Right cardiac atrium (tissue), 5 donors: ENCODE data around the gene MEF2C. TPM values are rescaled to one million over a fixed set of nuclear protein-coding genes. Genes with fewer than 3 reads are reported as not detected.
"Not testable (repeated sequence)": the region's sequence is repeated elsewhere in the genome, so short reads cannot be mapped to it uniquely, and the experiment has no call there.

Experiments used
- ATAC-seq, 2 donors: fragments of 200-7000 bp; cut with Tn5 transposase; one replicate each; pipeline versions ENCODE4 v1.8.0 to v1.9.1; 2020; ENCODE audit warnings: moderate library complexity in 2 of 2, mild to moderate bottlenecking in 1 of 2
- DNase-seq, 3 donors: peaks; one replicate each; pipeline ENCODE4 v3.0.0-alpha.2; 2020
- H3K27ac ChIP-seq: one replicate; pipeline ENCODE4 v1.5.1; 2013; ENCODE audit warnings: mild to moderate bottlenecking, low read length, control low read depth, moderate library complexity
- H3K27me3 ChIP-seq: one replicate; pipeline ENCODE4 v1.6.1; 2013; ENCODE audit not compliant: control insufficient read depth, insufficient read depth
- H3K4me1 ChIP-seq: one replicate; pipeline ENCODE4 v1.6.1; 2013; ENCODE audit warnings: low read length; ENCODE audit not compliant: control insufficient read depth, insufficient read depth
- H3K4me3 ChIP-seq: one replicate; pipeline ENCODE4 v1.5.1; 2013; ENCODE audit warnings: low read length, control low read depth
- H3K9me3 ChIP-seq: one replicate; pipeline ENCODE4 v1.6.1; 2013; ENCODE audit warnings: low read length; ENCODE audit not compliant: control insufficient read depth
- WGBS: extraction: QIAGEN DNeasy Blood & Tissue Kit; methylation state at CpG from one replicate; pipeline ENCODE4 v1.1.7; 2013; 5-methylcytosine and 5-hydroxymethylcytosine counted together
- intact Hi-C, 4 donors: fragments of 100-400 bp; cut with DNase I; formaldehyde crosslinking; loops; one replicate each; pipeline versions ENCODE4 v1.11.0 to v1.14.0; 2022 to 2023
- polyA plus RNA-seq: library from polyadenylated mRNA; stranded (reverse); fragments of 200-250 nt; gene quantifications from one replicate; pipeline ENCODE4 v1.2.3, GENCODE V29; 2013
- total RNA-seq, 4 donors: library from RNA; stranded (reverse); fragmentation: NEBNext Ultra II Directional; extraction: Animal tissue kit (Norgen Biotek cat#: 25700); gene quantifications; one replicate each; pipeline ENCODE4 v1.2.1, GENCODE V29; 2021
- donor health status: healthy with polysubstance abuse.
- donor health status: DM: no; HTN: yes; CAD: no.
- donor health status: DM: no; HTN: no; CAD: no.
- donor health status: DM: no; HTN: yes; CAD: no; lungs with severe emphysema.
- donor health status: DM: yes; HTN: yes; CAD: no.

The MEF2C gene
- total and polyA plus RNA-seq, 5 donors: 14.5 to 78.4 (median 64.5) TPM

DNA sequence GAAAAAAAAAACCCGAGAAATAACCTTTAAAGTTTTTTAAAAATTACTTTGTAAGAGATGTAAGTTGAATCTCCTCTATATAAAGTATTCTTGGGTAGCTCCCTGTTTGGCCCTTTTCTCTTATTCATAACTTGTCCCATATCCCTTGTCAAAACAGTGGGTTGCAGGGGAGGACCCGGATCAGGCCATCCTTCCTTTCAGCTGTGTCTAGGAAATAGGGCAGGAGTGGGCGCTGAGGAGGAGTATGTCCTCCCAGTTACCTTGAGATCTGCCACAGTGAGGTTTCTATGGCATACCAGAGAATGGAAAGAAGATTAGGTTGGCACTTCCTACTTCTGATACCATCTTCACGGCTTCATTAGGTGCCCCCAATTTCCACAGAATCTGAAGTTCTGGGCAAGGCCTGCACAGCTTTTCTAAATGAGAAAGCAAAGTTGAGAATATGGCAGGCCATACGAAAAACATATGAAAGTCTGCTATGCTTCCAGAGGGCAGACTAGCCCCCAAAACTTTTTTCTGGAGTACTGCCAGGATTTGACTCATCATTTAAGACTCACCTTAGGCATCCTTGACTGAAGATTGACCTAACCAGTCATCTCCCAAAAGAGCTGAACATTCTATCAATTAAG lies 20.3 kb downstream of the MEF2C start:
- intact Hi-C loops: no loop called here
- no peak overlapping the region for H3K27ac ChIP-seq
- H3K9me3 ChIP-seq: no peaks in the 10 kb centered on the region
- DNase-seq (no peak), ATAC-seq (no peak)
- 90% methylated on average over 5 of the region's 5 CpGs for WGBS
- H3K27me3 ChIP-seq: no peaks in the 10 kb centered on the region
- no peak overlapping the region for H3K4me3 ChIP-seq
- peaks cover 4% of the 10 kb centered on the region for H3K4me1 ChIP-seq

DNA sequence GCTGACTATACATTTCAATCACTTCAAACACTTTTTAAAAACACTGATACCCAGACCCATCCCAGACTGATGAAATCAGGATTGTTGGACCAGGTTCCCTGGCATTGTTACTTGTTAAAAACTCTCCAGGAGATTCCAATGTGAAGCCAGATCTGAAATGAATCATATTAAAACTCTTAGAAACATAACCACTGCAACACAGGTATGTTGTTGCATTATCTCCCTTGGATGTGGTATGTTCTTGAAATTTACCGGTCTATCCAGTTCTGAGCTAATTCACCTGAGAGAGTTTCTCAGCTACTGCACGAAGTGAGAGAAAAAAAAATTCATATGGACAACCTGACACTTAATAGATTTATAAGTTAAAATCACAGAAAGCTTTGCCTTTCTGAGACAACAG lies 21.8 kb downstream of the MEF2C start:
- Histone ChIP-seq H3K27ac (no peak overlapping the region), H3K4me1 (peaks cover 4% of the 10 kb centered on the region), H3K4me3 (no peak overlapping the region), H3K27me3 (no peaks in the 10 kb centered on the region), H3K9me3 (no peaks in the 10 kb centered on the region)
- intact Hi-C loops: no loop called here
- no peak for DNase-seq
- no peak for ATAC-seq
- 85% methylated on average over 2 of the region's 2 CpGs for WGBS

DNA sequence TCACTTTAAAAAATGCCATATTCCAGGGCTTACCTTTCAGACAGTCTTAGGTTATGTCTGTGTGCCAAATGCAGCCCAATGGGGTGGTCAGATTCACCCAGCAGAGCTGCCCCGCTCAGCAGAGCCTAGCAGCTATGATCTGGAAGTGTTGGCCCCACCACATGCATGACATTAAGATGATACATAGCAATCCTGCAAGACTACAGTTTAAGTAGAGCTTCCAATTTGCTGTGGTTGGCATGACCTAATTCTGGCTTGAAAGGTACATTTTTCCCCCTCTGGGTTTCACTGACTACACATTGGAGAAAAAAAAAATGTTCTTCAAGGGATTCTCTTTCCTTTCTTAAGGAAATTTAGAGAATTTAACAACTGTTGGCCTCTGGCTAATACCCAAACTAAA lies 22.5 kb downstream of the MEF2C start:
- 92% methylated on average over 1 of the region's 1 CpG for WGBS
- H3K4me3 ChIP-seq: no peak overlapping the region
- no peak for DNase-seq
- H3K27me3 ChIP-seq: no peaks in the 10 kb centered on the region
- peaks cover 4% of the 10 kb centered on the region for H3K4me1 ChIP-seq
- intact Hi-C loops: no loop called here
- no peaks in the 10 kb centered on the region for H3K9me3 ChIP-seq
- no peak for ATAC-seq
- no peak overlapping the region for H3K27ac ChIP-seq

DNA sequence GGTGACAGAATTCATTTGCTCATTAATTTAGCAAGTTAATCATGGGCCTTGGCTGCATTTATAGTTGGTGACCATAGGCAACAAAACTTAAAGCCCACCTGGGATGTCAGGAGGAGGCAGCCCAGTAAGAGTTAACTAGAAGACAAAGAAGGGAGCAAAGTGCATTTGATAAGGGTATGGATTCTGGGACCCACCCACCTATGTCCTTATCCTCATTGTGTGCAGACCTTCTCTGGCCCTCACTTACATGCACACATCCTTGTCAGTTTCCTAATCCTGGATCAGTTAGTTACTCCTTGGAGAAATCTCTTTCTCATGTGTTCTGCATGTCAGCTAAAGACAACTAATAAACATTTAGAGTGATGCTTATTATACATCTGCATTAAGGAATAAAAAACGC lies 24.6 kb downstream of the MEF2C start:
- intact Hi-C loops: no loop called here
- H3K27me3 ChIP-seq: no peaks in the 10 kb centered on the region
- ATAC-seq: no peak
- H3K4me3 ChIP-seq: no peak overlapping the region
- no peaks in the 10 kb centered on the region for H3K9me3 ChIP-seq
- H3K4me1 ChIP-seq: peaks cover 4% of the 10 kb centered on the region
- H3K27ac ChIP-seq: no peak overlapping the region
- DNase-seq: no peak
- 91% methylated on average over 1 of the region's 1 CpG for WGBS

DNA sequence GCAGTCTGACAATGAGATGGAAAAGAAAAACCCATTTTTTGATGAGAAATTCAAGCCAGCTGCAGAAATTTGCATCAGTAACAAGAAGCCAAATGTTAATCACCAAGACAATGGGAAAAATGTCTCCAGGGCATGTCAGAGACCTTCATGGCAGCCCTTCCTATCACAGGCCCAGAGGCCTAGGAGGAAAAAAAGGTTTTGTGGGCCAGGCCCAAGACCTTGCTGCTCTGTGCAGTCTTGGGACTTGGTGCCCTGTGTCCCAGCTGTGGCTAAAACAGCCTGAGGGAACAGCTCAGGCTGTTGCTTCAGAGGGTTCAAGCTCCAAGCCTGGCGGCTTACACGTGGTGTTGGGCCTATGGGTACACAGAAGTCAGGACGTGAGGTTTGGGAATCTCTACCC lies 26.6 kb downstream of the MEF2C start:
- H3K4me1 ChIP-seq, intact Hi-C loops, H3K27me3 ChIP-seq, H3K27ac ChIP-seq, H3K9me3 ChIP-seq, DNase-seq, H3K4me3 ChIP-seq, ATAC-seq: not testable (repeated sequence)
- WGBS: 65% methylated on average over 3 of the region's 3 CpGs

DNA sequence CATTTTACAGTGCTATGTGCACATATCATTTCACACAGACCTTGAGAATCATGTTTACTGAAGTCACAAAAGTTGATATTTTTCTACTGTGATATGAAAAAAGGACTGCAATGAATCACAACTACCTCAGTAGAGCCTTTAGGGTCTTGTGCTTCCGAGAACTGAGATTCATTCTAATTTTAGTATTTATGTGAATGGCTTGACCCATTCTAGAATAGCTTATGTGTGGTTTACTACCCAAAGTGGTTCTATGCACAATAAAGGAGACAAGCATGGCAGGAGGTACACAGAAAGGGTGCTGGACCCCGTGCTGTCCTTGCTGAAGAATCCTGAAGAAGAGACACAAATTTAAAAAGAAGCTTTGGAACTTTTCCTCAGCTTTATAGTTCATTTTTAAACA lies 28.2 kb downstream of the MEF2C start:
- ATAC-seq: no peak
- H3K27me3 ChIP-seq: no peaks in the 10 kb centered on the region
- intact Hi-C loops: no loop called here
- H3K27ac ChIP-seq: no peak overlapping the region
- no peak for DNase-seq
- H3K4me3 ChIP-seq: no peak overlapping the region
- peaks cover 3% of the 10 kb centered on the region for H3K4me1 ChIP-seq
- WGBS: 88% methylated on average over 2 of the region's 2 CpGs
- H3K9me3 ChIP-seq: no peaks in the 10 kb centered on the region

DNA sequence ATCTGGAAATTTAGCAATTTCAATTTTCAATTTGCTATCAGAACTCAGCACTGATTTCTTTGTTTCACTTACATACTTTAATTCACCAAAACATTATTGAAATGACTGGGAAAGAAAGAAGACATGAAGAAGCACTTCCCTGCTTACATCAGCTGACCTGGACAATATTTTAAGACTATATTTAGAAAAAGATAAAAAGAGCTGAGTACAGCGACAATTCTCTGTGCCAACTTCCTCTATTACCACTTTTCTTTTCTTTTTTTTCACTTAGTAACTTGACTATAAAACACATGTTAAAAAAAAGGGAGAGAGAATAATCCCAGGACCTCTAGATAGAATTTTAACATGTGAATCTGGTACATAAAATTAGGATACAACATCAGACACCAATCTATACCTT lies 35.6 kb downstream of the MEF2C start:
- Histone ChIP-seq H3K4me3 (no peak overlapping the region), H3K27me3 (no peaks in the 10 kb centered on the region), H3K9me3 (no peaks in the 10 kb centered on the region), H3K27ac (no peak overlapping the region), H3K4me1 (peaks cover 5% of the 10 kb centered on the region)
- no peak for DNase-seq
- WGBS: 3% methylated on average over 1 of the region's 1 CpG
- no peak for ATAC-seq
- intact Hi-C loops: no loop called here

DNA sequence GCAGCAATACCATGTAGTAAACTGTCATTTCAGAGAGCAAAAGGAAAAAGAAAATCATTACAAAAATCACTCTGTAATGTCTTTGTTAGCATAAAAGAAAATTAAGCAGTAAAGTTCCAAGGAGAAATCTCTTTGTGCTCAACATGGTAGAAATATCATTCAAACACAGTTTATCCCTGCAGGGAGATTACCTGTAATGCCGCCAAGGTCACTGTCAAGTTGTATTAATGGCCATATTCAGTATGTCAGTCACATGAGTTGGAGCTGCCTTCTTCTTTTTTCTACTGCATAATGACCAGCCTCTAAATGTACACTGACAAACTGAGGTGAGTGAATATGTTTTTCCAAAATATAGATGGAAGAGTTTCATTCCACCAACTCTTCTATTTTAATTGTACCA lies 36.5 kb downstream of the MEF2C start:
- Histone ChIP-seq H3K27ac (no peak overlapping the region), H3K4me1 (peaks cover 5% of the 10 kb centered on the region), H3K9me3 (no peaks in the 10 kb centered on the region), H3K27me3 (no peaks in the 10 kb centered on the region), H3K4me3 (no peak overlapping the region)
- DNase-seq: no peak
- intact Hi-C loops: no loop called here
- no peak for ATAC-seq
- WGBS: 93% methylated on average over 1 of the region's 1 CpG

DNA sequence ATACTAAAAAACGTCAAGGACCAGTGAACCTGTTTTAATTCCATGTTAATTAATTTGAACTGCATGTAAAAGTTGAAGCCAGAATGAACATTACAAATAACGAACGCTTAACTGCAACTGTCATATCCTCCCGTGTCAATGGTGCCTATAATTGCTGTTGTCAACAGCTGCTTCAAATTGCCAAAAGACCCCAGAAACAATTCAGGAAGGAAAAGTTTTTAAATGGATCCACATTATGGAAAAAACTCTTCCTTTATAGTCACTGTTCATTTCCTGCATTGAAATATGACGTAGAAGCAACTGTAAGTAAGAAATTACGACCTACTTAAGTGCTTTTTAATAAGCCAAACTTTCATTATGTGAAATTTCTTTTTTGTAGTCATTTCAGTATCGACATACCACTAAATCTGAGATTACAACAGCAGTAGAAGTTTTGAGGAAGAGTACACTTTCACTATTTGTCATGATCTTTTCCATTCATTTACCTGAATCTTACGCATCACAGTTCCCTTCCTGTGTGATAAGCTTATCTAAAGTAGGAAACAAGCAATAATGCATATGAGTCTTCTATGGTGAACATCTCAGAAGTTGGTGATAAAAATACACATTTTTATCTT lies 37.8 kb downstream of the MEF2C start:
- Histone ChIP-seq H3K4me1 (peaks cover 6% of the 10 kb centered on the region), H3K4me3 (peak overlapping the region; percentile 18), H3K9me3 (no peaks in the 10 kb centered on the region), H3K27me3 (no peaks in the 10 kb centered on the region), H3K27ac (no peak overlapping the region)
- ATAC-seq (no peak), DNase-seq (no peak)
- WGBS: 43% methylated on average over 8 of the region's 8 CpGs
- intact Hi-C loops: no loop called here

DNA sequence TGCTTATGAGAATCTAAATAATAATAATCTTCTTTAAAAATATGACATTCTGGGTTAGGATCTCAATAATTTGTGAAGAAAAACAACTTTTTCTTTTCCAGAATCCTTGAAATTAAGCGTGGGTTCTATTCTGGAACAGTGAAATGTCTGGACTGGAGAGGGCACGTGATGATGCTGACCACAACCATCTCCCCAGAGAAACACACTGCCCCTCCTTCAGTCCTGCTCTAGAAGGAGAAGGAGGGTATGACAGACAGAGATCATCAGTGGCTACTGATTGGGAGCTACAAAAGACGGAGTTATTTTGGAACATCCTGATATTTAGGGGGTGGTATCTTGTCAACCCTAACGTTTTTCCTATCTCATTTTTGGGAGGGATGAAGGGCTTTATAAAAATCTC lies 40.2 kb downstream of the MEF2C start:
- Histone ChIP-seq H3K27ac (no peak overlapping the region), H3K9me3 (no peaks in the 10 kb centered on the region), H3K4me3 (no peak overlapping the region), H3K4me1 (peaks cover 6% of the 10 kb centered on the region), H3K27me3 (no peaks in the 10 kb centered on the region)
- ATAC-seq: no peak
- DNase-seq: no peak
- 52% methylated on average over 4 of the region's 4 CpGs for WGBS
- intact Hi-C loops: no loop called here

DNA sequence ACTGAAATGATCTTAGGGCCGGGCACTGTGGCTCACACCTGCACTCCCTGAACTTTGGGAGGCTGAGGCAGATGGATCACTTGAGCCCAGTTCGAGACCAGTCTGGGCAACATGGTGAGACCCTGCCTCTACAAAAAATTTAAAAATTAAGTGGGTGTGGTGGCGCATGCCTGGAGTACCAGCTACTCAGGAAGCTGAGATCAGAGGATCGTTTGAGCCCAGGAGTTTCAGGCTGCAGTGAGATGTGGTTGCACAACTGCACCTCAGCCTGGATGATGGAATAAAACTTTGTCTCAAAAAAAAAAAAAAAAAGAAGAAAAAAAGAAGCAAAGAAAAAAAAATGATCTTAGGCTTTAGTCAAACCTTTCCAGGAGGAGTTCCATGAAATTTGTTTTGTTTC lies 41.8 kb downstream of the MEF2C start:
- 75% methylated on average over 4 of the region's 4 CpGs for WGBS
- H3K27ac ChIP-seq: no peak overlapping the region
- no peaks in the 10 kb centered on the region for H3K27me3 ChIP-seq
- H3K4me1 ChIP-seq: peaks cover 8% of the 10 kb centered on the region
- H3K9me3 ChIP-seq: no peaks in the 10 kb centered on the region
- DNase-seq (no peak), ATAC-seq (no peak)
- intact Hi-C loops: no loop called here
- H3K4me3 ChIP-seq: no peak overlapping the region

DNA sequence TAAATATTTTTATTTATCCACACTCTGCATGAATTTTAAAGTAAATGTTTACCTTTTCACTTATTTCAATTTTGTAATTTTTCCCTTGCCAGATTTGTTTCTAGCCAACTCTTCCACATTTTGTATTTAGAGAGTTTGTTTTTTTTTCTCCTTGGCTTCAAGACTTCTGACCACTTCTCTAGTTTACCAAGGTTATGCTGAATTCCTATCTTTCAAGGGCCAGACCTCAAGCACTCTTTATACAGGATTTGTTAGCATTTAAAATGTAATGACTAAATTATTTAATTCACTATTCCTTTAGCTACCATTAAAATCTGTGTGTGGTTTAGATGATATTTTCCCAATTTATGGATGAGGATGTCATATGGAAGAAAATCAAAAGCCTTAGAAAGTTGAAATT lies 42.5 kb downstream of the MEF2C start:
- no peaks in the 10 kb centered on the region for H3K27me3 ChIP-seq
- H3K27ac ChIP-seq: no peak overlapping the region
- H3K9me3 ChIP-seq: no peaks in the 10 kb centered on the region
- peaks cover 5% of the 10 kb centered on the region for H3K4me1 ChIP-seq
- DNase-seq (no peak), ATAC-seq (no peak)
- intact Hi-C loops: no loop called here
- H3K4me3 ChIP-seq: no peak overlapping the region
